EH (cell line): ENCODE results near the gene CCL4L2.
"Not testable (repeated sequence)": the region's sequence is repeated elsewhere in the genome, so short reads cannot be mapped to it uniquely, and the experiment has no call there.

ENCODE experiments used
- DNase-seq: peaks from one replicate; pipeline ENCODE4 v3.0.0-alpha.2; 2015; ENCODE audit warnings: low read depth

The CCL4L2 gene

DNA sequence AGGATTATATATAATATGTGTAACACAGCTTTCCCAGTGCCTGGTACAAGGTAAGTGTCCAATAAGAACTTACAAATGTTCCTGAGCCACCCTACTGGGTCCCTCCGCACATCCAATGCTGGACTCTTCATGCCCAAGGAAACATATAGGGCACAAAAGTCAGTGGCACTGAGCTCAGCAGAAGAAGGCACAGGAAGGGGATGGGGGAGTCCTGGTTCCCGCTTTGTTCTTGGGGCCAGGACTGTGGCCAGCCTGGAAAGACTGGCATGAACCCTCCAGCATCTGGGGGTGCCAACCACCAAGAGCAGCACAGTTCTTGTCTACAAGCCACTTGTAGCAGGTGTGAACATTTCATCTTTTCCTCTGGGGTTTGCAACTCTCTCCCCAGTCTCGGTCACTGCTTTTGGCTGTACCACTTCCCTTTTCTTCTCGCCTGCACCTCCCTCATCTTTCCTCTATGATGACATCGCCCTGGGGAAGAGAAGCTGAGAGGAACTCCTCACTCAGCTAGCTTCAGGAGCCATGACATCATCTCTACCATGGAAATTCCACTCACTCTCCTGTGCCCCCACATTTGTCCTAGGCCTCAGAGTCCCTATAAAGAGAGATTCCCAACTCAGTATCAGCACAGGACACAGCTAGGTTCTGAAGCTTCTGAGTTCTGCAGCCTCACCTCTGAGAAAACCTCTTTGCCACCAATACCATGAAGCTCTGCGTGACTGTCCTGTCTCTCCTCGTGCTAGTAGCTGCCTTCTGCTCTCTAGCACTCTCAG lies at the start of gene CCL4L2:
CCL4L2 (plus strand) TSS at position 625 of the 773 bp plus-strand sequence.
- not testable (repeated sequence) for DNase-seq

DNA sequence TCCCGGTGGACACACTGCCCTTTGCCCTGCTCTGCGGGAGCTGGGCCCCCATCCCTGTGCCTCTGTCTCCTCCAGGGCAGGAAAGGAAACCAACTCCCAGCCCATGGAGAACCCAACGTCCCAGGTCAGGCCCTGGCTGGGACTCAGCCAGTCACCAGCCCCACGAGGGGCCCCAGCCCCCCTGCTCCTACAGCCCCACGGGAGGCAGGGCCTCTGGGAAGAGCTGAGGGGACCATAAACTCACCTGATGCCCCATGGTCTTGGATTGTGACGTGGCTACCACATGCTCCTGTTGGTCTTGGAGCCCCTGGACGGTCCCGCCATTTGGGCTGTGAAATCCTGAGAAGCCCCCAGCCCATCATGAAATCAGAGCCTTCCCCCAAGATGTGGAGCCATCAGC lies 42.0 kb upstream of the CCL4L2 start:
- DNase-seq, result not testable (repeated sequence)

GRCh38 chr17:36176536-36176935 lies 34.3 kb upstream of the CCL4L2 start, which contains the start of gene TBC1D3B:
Gene TBC1D3B, minus strand, starts transcription at chr17:36176636. Its CDS starts 1,586 bp downstream, at chr17:36175050.
- not testable (repeated sequence) for DNase-seq

DNA sequence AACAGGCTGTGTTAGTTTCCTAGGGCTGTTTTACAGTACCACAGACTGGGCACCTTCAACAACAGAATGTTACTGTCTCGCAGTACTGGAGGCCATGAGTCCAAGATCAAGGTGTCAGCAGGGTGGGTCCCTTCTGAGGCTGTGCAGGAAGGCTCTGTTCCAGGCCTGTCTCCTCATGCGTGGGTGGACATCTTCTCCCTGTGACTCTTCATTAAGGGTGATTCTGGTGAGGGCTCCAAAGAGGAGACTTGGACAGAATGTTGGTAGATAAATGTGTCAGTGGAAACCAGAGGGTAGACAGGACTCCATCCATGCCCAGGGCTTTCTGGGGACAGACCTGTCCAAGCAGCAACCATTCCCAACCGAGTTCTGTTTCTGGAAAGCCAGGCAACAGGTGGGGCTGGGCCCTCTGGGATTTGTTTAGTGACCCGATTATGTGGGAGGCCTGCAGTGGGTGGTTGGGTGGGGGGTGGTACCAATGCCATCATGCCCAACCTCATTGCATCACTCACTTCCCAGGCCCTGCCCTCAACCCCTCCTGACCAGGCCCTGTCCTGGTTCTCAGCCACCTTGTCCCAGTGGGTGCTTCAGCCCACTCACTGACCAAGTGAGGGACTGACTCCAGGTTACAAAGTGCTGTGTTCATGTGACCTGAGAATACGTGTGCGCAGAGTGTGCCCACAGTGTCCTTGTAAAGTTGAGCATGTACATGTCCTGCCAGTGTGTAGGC lies 29.3 kb upstream of the CCL4L2 start:
- not testable (repeated sequence) for DNase-seq

- DNase-seq, result peak; percentile 6
Observed at GRCh38 chr17:36182176-36183000, 28.5 kb upstream of the CCL4L2 start.

DNA sequence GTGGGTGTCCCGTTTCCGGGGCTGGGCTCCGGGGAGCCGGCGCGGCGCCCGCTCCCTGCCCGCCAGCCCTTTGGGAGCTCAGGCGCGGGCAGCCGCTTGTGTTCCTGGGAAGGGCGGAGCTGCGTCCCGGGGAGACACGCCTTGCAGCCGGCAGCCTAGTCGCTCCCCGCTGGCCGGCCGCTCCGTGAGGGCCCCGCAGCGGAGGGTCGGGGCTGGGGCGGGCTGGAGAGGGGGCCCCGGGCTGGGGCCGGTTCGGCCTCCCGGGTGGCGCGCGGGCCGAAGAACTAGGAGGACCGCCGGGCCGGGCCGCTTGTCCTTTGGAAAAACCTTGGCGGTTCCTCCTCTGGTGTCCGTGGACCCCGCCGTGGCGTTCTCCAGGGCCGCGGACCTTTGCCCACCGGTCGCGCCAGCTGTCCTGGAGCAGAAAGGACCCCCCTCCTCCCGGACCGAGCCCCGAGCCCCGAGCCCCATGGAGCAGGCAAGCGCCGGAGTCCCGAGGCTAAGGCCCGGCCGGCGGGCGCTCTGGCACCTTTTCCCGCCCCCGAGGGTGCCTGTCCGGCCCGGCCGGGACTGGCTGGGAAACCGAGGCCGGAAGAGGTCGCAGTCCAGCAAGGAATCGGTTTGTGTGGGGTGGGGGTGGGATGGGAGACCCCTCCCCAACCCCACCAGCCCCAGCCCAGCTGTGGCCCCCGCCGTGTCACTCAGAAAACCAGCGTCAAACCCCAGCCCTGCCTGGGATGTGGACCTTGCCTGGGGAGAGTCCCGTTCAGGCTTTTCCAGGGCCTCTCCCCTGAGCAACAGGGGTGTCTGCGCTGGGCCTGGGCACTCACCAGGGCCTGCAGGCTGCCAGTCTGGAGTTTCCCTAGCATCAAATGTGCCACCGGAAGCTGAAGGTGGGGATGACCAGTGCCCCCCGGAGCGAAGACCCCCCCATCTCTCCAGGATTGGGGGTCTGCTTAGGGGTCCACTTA lies 27.6 kb upstream of the CCL4L2 start:
- DNase-seq, result peak; percentile 70

- DNase-seq, result no peak
Observed at GRCh38 chr17:36184023-36184765, 26.7 kb upstream of the CCL4L2 start.

DNA sequence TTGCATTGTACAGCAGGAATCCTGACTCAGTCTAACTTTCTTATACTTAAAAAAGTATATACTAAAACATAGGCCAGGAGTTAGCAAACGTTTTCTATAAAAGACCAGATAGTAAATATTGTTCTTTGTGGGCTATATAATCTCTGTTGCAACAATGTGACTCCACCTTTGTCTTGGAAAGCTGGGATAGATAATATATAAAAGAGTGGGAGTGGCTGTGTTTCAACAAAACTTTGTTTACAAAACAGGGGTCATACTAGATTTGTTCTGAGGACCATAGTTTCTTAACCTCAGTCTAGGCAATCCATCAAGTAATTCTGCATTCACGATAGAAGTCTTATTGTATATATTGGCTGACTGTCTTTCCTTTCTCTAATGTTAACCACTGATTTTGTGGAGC lies 25.4 kb upstream of the CCL4L2 start:
- DNase-seq, result no peak

DNA sequence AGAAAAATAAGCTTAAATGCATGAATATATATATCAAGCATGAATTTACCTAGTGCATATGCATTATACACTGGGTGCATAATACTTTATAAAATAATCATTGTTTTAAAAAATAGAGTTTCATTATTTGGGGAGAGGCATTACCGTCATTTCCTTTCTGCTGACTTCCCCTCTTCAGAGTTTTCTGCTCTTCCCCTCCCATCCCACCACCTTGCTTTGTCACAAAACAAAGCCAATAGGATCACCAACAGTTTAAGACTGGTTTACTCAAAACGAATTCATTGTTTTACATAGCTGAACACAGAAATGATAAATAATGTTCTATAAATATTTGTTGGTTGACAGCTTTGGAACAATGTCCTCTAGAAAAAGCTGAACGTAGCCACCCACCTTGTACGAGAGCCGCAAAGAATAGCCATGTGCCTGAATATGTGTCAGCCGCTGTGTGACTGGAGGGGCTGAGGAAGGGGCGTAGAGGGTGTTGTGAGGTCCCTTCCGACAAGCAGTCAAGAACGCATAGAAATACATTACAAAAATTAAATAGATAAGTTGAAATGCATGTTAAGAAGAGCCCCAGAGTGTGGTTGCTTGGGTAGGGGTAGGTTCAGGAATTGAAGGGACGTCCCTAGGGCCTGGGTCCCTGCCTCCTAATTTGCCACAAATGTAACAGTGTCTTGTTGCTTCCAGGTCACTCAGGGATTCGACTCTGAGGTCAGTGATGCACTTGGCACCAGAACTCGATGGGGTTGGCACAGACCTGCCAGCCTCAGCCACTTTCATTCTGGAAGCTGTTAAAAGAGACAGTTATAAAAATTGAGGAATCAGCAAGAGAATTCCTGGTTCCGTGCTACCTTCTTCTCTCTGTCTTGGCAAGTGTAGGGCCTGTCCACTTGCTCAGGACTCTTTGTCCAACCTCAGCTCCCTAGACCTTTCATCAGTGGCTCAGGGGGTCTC lies 23.8 kb upstream of the CCL4L2 start:
- DNase-seq, result not testable (repeated sequence)

- DNase-seq, result not testable (repeated sequence)
Observed at GRCh38 chr17:36187943-36188665, 22.8 kb upstream of the CCL4L2 start.

DNA sequence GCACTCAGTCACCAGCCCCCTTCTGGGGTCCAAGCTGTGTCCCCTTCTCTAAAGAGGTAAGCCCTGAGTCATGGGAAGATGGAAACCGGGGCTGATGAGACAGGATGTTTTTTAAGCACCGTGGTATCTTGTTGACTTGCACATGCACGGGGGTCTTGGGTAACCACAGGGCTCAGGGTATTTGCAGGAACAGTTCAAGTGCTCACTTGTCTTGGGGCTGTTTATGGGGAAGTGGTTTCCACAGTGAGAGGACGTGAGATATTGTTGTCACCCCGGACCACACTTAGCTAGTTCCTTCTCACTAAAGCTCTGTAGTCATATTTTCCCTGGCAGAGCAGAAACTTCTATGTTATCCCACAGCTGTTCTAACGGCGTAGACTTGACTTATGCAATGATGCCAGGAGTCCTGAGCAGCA lies 22.0 kb upstream of the CCL4L2 start:
- DNase-seq, result no peak

DNA sequence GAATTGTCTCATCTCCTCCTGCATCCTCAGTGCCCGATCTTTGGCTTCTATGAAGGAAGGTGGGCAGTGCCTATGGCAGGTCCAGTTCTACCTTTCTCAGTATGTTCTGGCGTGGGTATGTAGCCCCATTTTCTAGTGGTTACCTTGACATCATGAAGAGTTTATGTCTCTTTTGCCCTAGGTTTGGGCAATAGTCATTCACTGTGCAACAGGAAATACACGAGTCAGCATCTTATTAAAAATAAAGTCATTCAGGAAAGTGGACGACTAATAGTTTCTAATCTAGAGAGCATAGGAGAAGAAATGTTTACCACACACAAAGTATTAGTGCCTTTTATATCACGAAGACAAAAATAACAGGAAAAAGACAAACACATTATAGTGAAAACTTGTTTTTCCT lies 20.9 kb upstream of the CCL4L2 start:
- DNase-seq, result not testable (repeated sequence)

DNA sequence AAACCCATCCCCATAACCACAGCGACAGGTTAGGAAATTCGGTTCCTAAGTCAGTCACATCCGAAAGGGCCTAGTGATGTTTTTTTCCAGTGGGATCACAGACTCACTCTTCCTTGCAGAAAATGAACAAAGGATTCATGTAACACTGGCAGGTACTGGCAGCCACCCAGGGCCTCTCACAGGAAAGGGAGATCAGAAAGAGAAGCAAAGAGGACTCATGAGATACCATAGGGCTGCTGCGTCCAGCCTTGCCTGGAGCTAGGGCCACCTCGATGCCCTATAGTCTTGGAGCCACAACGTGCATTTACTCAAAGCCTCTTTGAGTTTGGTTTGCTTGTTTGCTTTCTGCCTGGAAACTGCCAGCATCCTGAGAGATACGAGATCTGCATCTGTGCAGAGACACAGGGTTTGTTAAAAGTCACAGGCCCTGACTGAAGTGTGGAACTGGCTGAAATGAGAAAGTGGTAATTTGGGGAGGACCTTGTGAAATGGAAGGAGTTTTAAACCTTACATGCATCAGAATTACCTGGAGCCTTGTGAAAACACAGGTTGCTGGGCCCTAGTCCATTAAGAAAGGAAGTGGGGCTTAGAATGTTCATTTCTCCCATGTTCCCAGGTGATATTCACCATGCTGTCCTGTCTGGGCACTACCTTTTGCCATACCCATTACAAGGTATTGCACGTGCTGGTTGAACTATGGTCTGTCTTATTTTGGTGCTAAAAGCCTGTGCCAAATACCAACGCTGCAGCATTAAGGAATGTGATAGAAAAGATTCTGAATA lies 20.1 kb upstream of the CCL4L2 start:
- DNase-seq, result not testable (repeated sequence)

GRCh38 chr17:36193216-36193775 lies 17.6 kb upstream of the CCL4L2 start:
- DNase-seq, result no peak

GRCh38 chr17:36194147-36194831 lies 16.6 kb upstream of the CCL4L2 start:
- not testable (repeated sequence) for DNase-seq

GRCh38 chr17:36194832-36195433 lies 15.9 kb upstream of the CCL4L2 start:
- not testable (repeated sequence) for DNase-seq
